H1 (cell line): ENCODE data around the gene DNMT3L. TPM values are rescaled to one million over a fixed set of nuclear protein-coding genes. Genes with fewer than 3 reads are reported as not detected.
"Not testable (repeated sequence)": the region's sequence is repeated elsewhere in the genome, so short reads cannot be mapped to it uniquely, and the experiment has no call there.

ENCODE experiments used
- CTCF ChIA-PET: fragments of 300-600 bp; sonication (Branson Sonifier 250); formaldehyde crosslinking; loops from one replicate; lab custom pipeline; 2021; ENCODE audit not compliant: partially characterized antibody; lab: Charles Lee
- POLR2A ChIA-PET: fragments of 300-600 bp; sonication (Branson Sonifier 250); formaldehyde crosslinking; loops from one replicate; lab custom pipeline; 2021; ENCODE audit warnings: inconsistent platforms; ENCODE audit not compliant: partially characterized antibody; lab: Charles Lee
- DNase-seq, 2 experiments: peaks; one replicate each; pipeline versions ENCODE4 v3.0.0 to v3.0.0-alpha.2; 2010 to 2022; ENCODE audit warnings: low spot score in 2 of 2, low read depth in 1 of 2, mixed read lengths in 1 of 2
- FAIRE-seq: peaks from 2 replicates; lab custom pipeline; 2011; peaks lifted over from hg19 to GRCh38; lab: Jason Lieb, UNC
- H2AFZ ChIP-seq: 2 replicates; pipeline ENCODE4 v1.8.1; 2012; ENCODE audit warnings: low read length, inconsistent platforms
- H2AK5ac ChIP-seq: 2 replicates; pipeline ENCODE4 v1.6.1; 2013; ENCODE audit warnings: low read depth, low read length
- H2BK120ac ChIP-seq: replicated peaks from 2 replicates; pipeline ENCODE3; 2013; ENCODE audit warnings: low read depth, low read length, inconsistent platforms
- H2BK12ac ChIP-seq: 2 replicates; pipeline ENCODE4 v1.6.1; 2013; ENCODE audit warnings: low read depth, low read length
- H2BK15ac ChIP-seq: 2 replicates; pipeline ENCODE4 v1.6.1; 2013; ENCODE audit warnings: low read length
- H2BK20ac ChIP-seq: 2 replicates; pipeline ENCODE4 v1.6.1; 2013; ENCODE audit warnings: low read length
- H2BK5ac ChIP-seq: 2 replicates; pipeline ENCODE4 v1.6.1; 2013; ENCODE audit warnings: low read depth, low read length
- H3K14ac ChIP-seq: 2 replicates; pipeline ENCODE4 v1.6.1; 2013; ENCODE audit warnings: inconsistent platforms; ENCODE audit not compliant: insufficient read length
- H3K18ac ChIP-seq: 2 replicates; pipeline ENCODE4 v1.6.1; 2013; ENCODE audit warnings: low read length; ENCODE audit errors: extremely low read depth
- H3K23ac ChIP-seq: 2 replicates; pipeline ENCODE4 v1.6.1; 2013; ENCODE audit warnings: inconsistent platforms; ENCODE audit not compliant: insufficient read length
- H3K23me2 ChIP-seq: 2 replicates; pipeline ENCODE4 v1.6.1; 2013; ENCODE audit warnings: low read depth, low read length
- H3K27ac ChIP-seq: 2 replicates; pipeline ENCODE4 v1.6.1; 2011; ENCODE audit warnings: low read depth, low read length, inconsistent platforms
- H3K27me3 ChIP-seq, 4 experiments: replicated peaks in 1 of 4; 1 replicate in 1 of 4; 2 replicates in 3 of 4; pipeline versions ENCODE4 v1.6.1 to v1.8.1; 2011 to 2013; ENCODE audit warnings: low read length in 3 of 4, mild to moderate bottlenecking in 3 of 4, inconsistent platforms in 2 of 4, mixed read lengths in 2 of 4, moderate library complexity in 1 of 4; ENCODE audit not compliant: control insufficient read depth in 3 of 4, insufficient read depth in 3 of 4; ENCODE audit errors: extremely low read depth in 1 of 4
- H3K36me3 ChIP-seq, 4 experiments: 2 replicates each; pipeline versions ENCODE4 v1.6.1 to v1.8.1; 2011 to 2013; ENCODE audit warnings: mild to moderate bottlenecking in 4 of 4, low read length in 3 of 4, moderate library complexity in 2 of 4, control low read depth in 1 of 4, inconsistent platforms in 1 of 4; ENCODE audit not compliant: insufficient read depth in 4 of 4, control insufficient read depth in 2 of 4
- H3K4ac ChIP-seq: replicated peaks from 2 replicates; pipeline ENCODE3; 2013; ENCODE audit warnings: low read length, low read depth, mixed read lengths, inconsistent platforms; ENCODE audit not compliant: insufficient read length
- H3K4me1 ChIP-seq, 4 experiments: replicated peaks in 1 of 4; 1 replicate in 1 of 4; 2 replicates in 3 of 4; pipeline versions ENCODE4 v1.6.1 to v1.8.1; 2011 to 2013; ENCODE audit warnings: low read length in 3 of 4, inconsistent platforms in 2 of 4, mixed read lengths in 1 of 4; ENCODE audit not compliant: insufficient read depth in 4 of 4, control insufficient read depth in 3 of 4
- H3K4me2 ChIP-seq, 2 experiments: 2 replicates each; pipeline versions ENCODE4 v1.6.1 to v1.8.1; 2011 to 2013; ENCODE audit warnings: low read depth in 2 of 2, low read length in 2 of 2, control low read depth in 1 of 2, inconsistent platforms in 1 of 2, mild to moderate bottlenecking in 1 of 2; ENCODE audit not compliant: insufficient read depth in 1 of 2
- H3K4me3 ChIP-seq, 4 experiments: fragments of 200-600, 300-600 bp in 1 of 4; sonication (generic), shearing (Covaris generic), sonication (Bioruptor Twin) in 1 of 4; 2 replicates each; pipeline versions ENCODE4 v1.5.1 to v1.8.1; 2011 to 2016; ENCODE audit warnings: low read length in 4 of 4, low read depth in 3 of 4, control low read depth in 2 of 4, inconsistent platforms in 2 of 4, mild to moderate bottlenecking in 2 of 4, mixed read lengths in 1 of 4, moderate library complexity in 1 of 4; ENCODE audit not compliant: insufficient read depth in 2 of 4; ENCODE audit errors: extremely low read depth in 1 of 4
- H3K56ac ChIP-seq: replicated peaks from 2 replicates; pipeline ENCODE3; 2013; ENCODE audit warnings: low read depth, mild to moderate bottlenecking, mixed read lengths, low read length, inconsistent platforms; ENCODE audit not compliant: insufficient read length
- H3K79me1 ChIP-seq: 2 replicates; pipeline ENCODE4 v1.6.1; 2013; ENCODE audit warnings: low read depth, low read length, control low read depth
- H3K79me2 ChIP-seq, 2 experiments: 2 replicates each; pipeline versions ENCODE4 v1.6.1 to v1.8.1; 2012 to 2013; ENCODE audit warnings: low read length in 2 of 2, mild to moderate bottlenecking in 2 of 2, inconsistent platforms in 1 of 2; ENCODE audit not compliant: insufficient read depth in 2 of 2, control insufficient read depth in 1 of 2
- H3K9ac ChIP-seq, 4 experiments: replicated peaks in 1 of 4; 1 replicate in 1 of 4; 2 replicates in 3 of 4; pipeline versions ENCODE4 v1.6.1 to v1.8.1; 2011 to 2013; ENCODE audit warnings: low read depth in 3 of 4, low read length in 3 of 4, control low read depth in 2 of 4, mild to moderate bottlenecking in 2 of 4, moderate library complexity in 2 of 4, inconsistent platforms in 1 of 4; ENCODE audit errors: extremely low read depth in 1 of 4
- H3K9me3 ChIP-seq, 2 experiments: 2 replicates each; pipeline versions ENCODE4 v1.6.1 to v1.8.1; 2012 to 2013; ENCODE audit warnings: mild to moderate bottlenecking in 2 of 2, moderate library complexity in 2 of 2, control low read depth in 1 of 2, inconsistent platforms in 1 of 2, low read depth in 1 of 2, low read length in 1 of 2, mixed read lengths in 1 of 2; ENCODE audit not compliant: insufficient read depth in 2 of 2
- H4K20me1 ChIP-seq, 2 experiments: replicated peaks in 1 of 2; 2 replicates each; pipeline versions ENCODE3 to v1.8.1; 2011 to 2013; ENCODE audit warnings: inconsistent platforms in 2 of 2, low read length in 2 of 2, mild to moderate bottlenecking in 1 of 2; ENCODE audit not compliant: insufficient read depth in 2 of 2, control insufficient read depth in 1 of 2
- H4K5ac ChIP-seq: 2 replicates; pipeline ENCODE4 v1.6.1; 2013; ENCODE audit warnings: low read length, low read depth, mixed read lengths, inconsistent platforms; ENCODE audit not compliant: insufficient read length
- H4K8ac ChIP-seq: 2 replicates; pipeline ENCODE4 v1.8.0; 2013; ENCODE audit warnings: mild to moderate bottlenecking, moderate library complexity, low read length, inconsistent platforms; ENCODE audit not compliant: insufficient read depth; ENCODE audit errors: extremely low read depth
- H4K91ac ChIP-seq: replicated peaks from 2 replicates; pipeline ENCODE3; 2013; ENCODE audit warnings: low read length, mixed read lengths, inconsistent platforms; ENCODE audit not compliant: insufficient read length
- WGBS, 2 experiments: shearing (Covaris generic) in 1 of 2; methylation state at CpG; one replicate each; pipeline versions ENCODE4 v1.1.6 to v1.1.7; 2013 to 2015; ENCODE audit warnings: low lambda C conversion rate in 2 of 2, mixed read lengths in 2 of 2, inconsistent platforms in 1 of 2, low coverage in 1 of 2, missing lambda C conversion rate in 1 of 2; ENCODE audit not compliant: insufficient replicate concordance in 2 of 2, insufficient coverage in 1 of 2, insufficient read length in 1 of 2; ENCODE audit errors: extremely low coverage in 1 of 2, missing lambda C conversion rate in 1 of 2; 5-methylcytosine and 5-hydroxymethylcytosine counted together
- polyA plus RNA-seq, 7 experiments: library from polyadenylated mRNA; depleted of rRNA in 3 of 7; stranded (reverse) in 5 of 7; unstranded in 2 of 7; fragments of >200 nt in 5 of 7; fragments of 200-250 nt in 2 of 7; gene quantifications; 1 replicate in 5 of 7; 2 replicates in 1 of 7; 4 replicates in 1 of 7; pipeline versions ENCODE4 v1.2.1 to v1.2.3, GENCODE V29; 2011 to 2013; ENCODE audit warnings: missing spikeins in 2 of 7, mixed read lengths in 2 of 7
- total RNA-seq: library from RNA; stranded (reverse); fragmentation: NEBNext Ultra II Directional; extraction: Animal tissue kit (Norgen Biotek cat#: 25700); gene quantifications from 2 replicates; pipeline ENCODE4 v1.2.1, GENCODE V29; 2021

The DNMT3L gene
- total and polyA plus RNA-seq, 2 of the 8 experiments (the other 6 are each of a cell fraction or from before 2014, with no cell fraction given), result 0.06 TPM; not detected in 1

DNA sequence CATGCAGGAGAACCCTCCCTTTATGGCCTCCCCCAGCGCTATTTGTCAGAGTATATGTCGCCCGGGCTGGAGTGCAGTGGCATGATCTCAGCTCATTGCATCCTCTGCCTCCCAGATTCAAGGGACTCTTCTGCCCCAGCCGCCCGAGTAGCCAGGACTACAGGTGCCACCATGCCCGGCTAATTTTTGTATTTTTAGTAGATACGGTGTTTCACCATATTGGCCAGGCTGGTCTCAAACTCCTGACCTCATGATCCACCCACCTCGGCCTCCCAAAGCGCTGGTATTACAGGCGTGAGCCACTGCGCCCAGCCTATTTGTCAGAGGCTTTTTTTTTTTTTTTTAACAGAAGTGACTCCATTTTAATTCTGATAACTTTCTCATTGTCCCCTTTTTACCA lies 61.7 kb downstream of the DNMT3L start:
- not testable (repeated sequence) for H4K20me1 ChIP-seq, H3K4me1 ChIP-seq, H2BK20ac ChIP-seq, H3K18ac ChIP-seq, FAIRE-seq, H3K14ac ChIP-seq, H3K27me3 ChIP-seq, H2BK5ac ChIP-seq, H3K23ac ChIP-seq, H3K79me2 ChIP-seq, H3K23me2 ChIP-seq, H3K4ac ChIP-seq, DNase-seq, H3K9ac ChIP-seq, H3K4me2 ChIP-seq, H2BK15ac ChIP-seq, H4K91ac ChIP-seq, H2BK12ac ChIP-seq, H3K4me3 ChIP-seq, H4K8ac ChIP-seq, H3K9me3 ChIP-seq, H4K5ac ChIP-seq, H2AFZ ChIP-seq, H3K27ac ChIP-seq, H3K36me3 ChIP-seq, H2BK120ac ChIP-seq, H3K79me1 ChIP-seq, H3K56ac ChIP-seq, H2AK5ac ChIP-seq
- WGBS, 2 experiments, result 96% methylated on average over 11 of the region's 11 CpGs; no CpG with 5 or more reads in 1 of the 2 experiments
- POLR2A ChIA-PET, result interaction anchor here (0.9 kb wide), 1 partner anchor 291 kb away, joined by 3 read pairs; no protein-coding TSS in a partner anchor
- CTCF ChIA-PET, result interaction anchor here (0.6 kb wide), 1 partner anchor 859 kb away, joined by 3 read pairs; no protein-coding TSS in a partner anchor
